Gastroesophageal sphincter (tissue), 4 donors: ENCODE measurements around the gene CCDC51. TPM values are rescaled to one million over a fixed set of nuclear protein-coding genes. Genes with fewer than 3 reads are reported as not detected.

Experiments used
- ATAC-seq: fragments of 150-250 bp; one replicate; pipeline ENCODE4 v1.9.1; 2016; ENCODE audit warnings: mild to moderate bottlenecking, moderate library complexity
- H3K27ac ChIP-seq, 4 donors: fragments of 200-600 bp; sonication (generic) in 3 of 4; 1 replicate in 3 of 4; 2 replicates in 1 of 4; pipeline ENCODE4 v1.5.1; 2016 to 2019
- H3K27me3 ChIP-seq: fragments of 200-600 bp; sonication (generic); one replicate; pipeline ENCODE4 v1.5.1; 2019
- H3K36me3 ChIP-seq, 2 donors: fragments of 200-600 bp; sonication (generic); one replicate each; pipeline ENCODE4 v1.5.1; 2019; ENCODE audit warnings: control low read depth in 1 of 2
- H3K4me1 ChIP-seq, 3 donors: fragments of 200-600 bp; sonication (generic); 1 replicate in 2 of 3; 2 replicates in 1 of 3; pipeline ENCODE4 v1.5.1; 2016 to 2019; ENCODE audit warnings: control low read depth in 2 of 3
- H3K4me3 ChIP-seq, 2 donors: fragments of 200-600 bp; sonication (generic); one replicate each; pipeline ENCODE4 v1.5.1; 2019; ENCODE audit warnings: mild to moderate bottlenecking in 1 of 2, moderate library complexity in 1 of 2
- H3K9me3 ChIP-seq, 3 donors: fragments of 200-600 bp; sonication (generic); one replicate each; pipeline ENCODE4 v1.5.1; 2017 to 2019; ENCODE audit warnings: control low read depth in 2 of 3
- CTCF ChIP-seq, 4 experiments: fragments of 200-600 bp in 2 of 4; fragments of 450-650 bp in 2 of 4; sonication (generic) in 1 of 4; IDR thresholded peaks; one replicate each; pipeline ENCODE4 v1.5.1; 2017 to 2019; ENCODE audit warnings: antibody characterized with exemption in 4 of 4, mild to moderate bottlenecking in 2 of 4, moderate library complexity in 2 of 4
- EP300 ChIP-seq: sonication (generic); formaldehyde crosslinking; IDR thresholded peaks from one replicate; pipeline ENCODE4 v1.6.1; 2017; ENCODE audit warnings: antibody characterized with exemption, mild to moderate bottlenecking
- POLR2A ChIP-seq, 2 donors: fragments of 450-650 bp; IDR thresholded peaks; one replicate each; pipeline ENCODE4 v1.6.1; 2017; ENCODE audit warnings: antibody characterized with exemption in 2 of 2, mild to moderate bottlenecking in 2 of 2, moderate library complexity in 1 of 2
- POLR2AphosphoS5 ChIP-seq: sonication (generic); formaldehyde crosslinking; IDR thresholded peaks from one replicate; pipeline ENCODE4 v1.6.1; 2017; ENCODE audit warnings: antibody characterized with exemption
- WGBS, 2 donors: methylation state at CpG; one replicate each; pipeline ENCODE4 v1.1.5; 2018; ENCODE audit warnings: low coverage in 1 of 2; 5-methylcytosine and 5-hydroxymethylcytosine counted together
- total RNA-seq, 4 donors: library from RNA; depleted of rRNA; stranded (reverse); fragments of >200 nt; gene quantifications; one replicate each; pipeline ENCODE4 v1.1.0, GENCODE V29; 2016

CCDC51 gene
- total RNA-seq, 4 donors from 2014 or later: 10.2 to 32.6 (median 26.3) TPM

- Histone ChIP-seq H3K4me3 (no peak overlapping the region), H3K36me3 (peaks cover 0 to 100% of the 10 kb centered on the region in 2 donors), H3K4me1 (peaks cover 0 to 28% (median 0%) of the 10 kb centered on the region in 3 donors), H3K27ac (peak overlapping the region in 1 of 4 donors; percentile 92), H3K9me3 (no peaks in the 10 kb centered on the region), H3K27me3 (no peaks in the 10 kb centered on the region)
- ATAC-seq: no peak
- WGBS, 2 donors: no CpG with 5 or more reads among the region's 24 CpGs
- TF ChIP-seq CTCF (IDR thresholded peaks at IDR 0.05) (no peak), POLR2AphosphoS5 (no peak), EP300 (no peak), POLR2A (IDR thresholded peaks at IDR 0.05) (no peak)
These were observed 24.5 kb downstream of the CCDC51 start for GRCh38 chr3:48415251-48415953.

GRCh38 chr3:48414376-48415250 lies 25.3 kb downstream of the CCDC51 start:
- Histone ChIP-seq H3K27ac (peak overlapping the region in 3 of 4 donors; percentile 18 to 92 (median 49)), H3K4me3 (no peak overlapping the region), H3K9me3 (no peaks in the 10 kb centered on the region), H3K36me3 (peaks cover 0 to 100% of the 10 kb centered on the region in 2 donors), H3K4me1 (peaks cover 0 to 28% (median 0%) of the 10 kb centered on the region in 3 donors), H3K27me3 (no peaks in the 10 kb centered on the region)
- peak; percentile 52 for ATAC-seq
- WGBS, 2 donors: 72 to 96% methylated on average over 4 to 10 of the region's 25 CpGs
- TF ChIP-seq POLR2A (IDR thresholded peaks at IDR 0.05) (no peak), EP300 (no peak), CTCF (IDR thresholded peaks at IDR 0.05) (no peak), POLR2AphosphoS5 (no peak)

- no peak for ATAC-seq
- H3K27me3 ChIP-seq: no peaks in the 10 kb centered on the region
- H3K4me1 ChIP-seq: peaks cover 0 to 33% (median 0%) of the 10 kb centered on the region in 3 donors
- no peak overlapping the region for H3K4me3 ChIP-seq
- H3K36me3 ChIP-seq: peaks cover 0 to 100% of the 10 kb centered on the region in 2 donors
- H3K9me3 ChIP-seq: no peaks in the 10 kb centered on the region
- TF ChIP-seq EP300 (no peak), POLR2A (IDR thresholded peaks at IDR 0.05) (no peak), POLR2AphosphoS5 (no peak), CTCF (IDR thresholded peaks at IDR 0.05) (no peak)
- WGBS, 2 donors: no CpG with 5 or more reads among the region's 14 CpGs
- peak overlapping the region in 3 of 4 donors; percentile 18 to 92 (median 49) for H3K27ac ChIP-seq
These were observed 26.3 kb downstream of the CCDC51 start for GRCh38 chr3:48413611-48414010.

GRCh38 chr3:48413086-48413485 lies 26.8 kb downstream of the CCDC51 start:
- WGBS, 2 donors: 59 to 60% methylated on average over 1 to 6 of the region's 8 CpGs
- H3K9me3 ChIP-seq: no peaks in the 10 kb centered on the region
- H3K27me3 ChIP-seq: no peaks in the 10 kb centered on the region
- peak overlapping the region in 2 of 4 donors; percentile 18 to 92 for H3K27ac ChIP-seq
- H3K4me1 ChIP-seq: peaks cover 0 to 34% (median 0%) of the 10 kb centered on the region in 3 donors
- no peak for TF ChIP-seq EP300
- no peak for TF ChIP-seq POLR2A (IDR thresholded peaks at IDR 0.05)
- no peak for TF ChIP-seq POLR2AphosphoS5
- no peak for TF ChIP-seq CTCF (IDR thresholded peaks at IDR 0.05)
- H3K36me3 ChIP-seq: peaks cover 0 to 100% of the 10 kb centered on the region in 2 donors
- ATAC-seq: no peak
- no peak overlapping the region for H3K4me3 ChIP-seq
